ENCODE results near the gene LRRC37A2.
"Not testable (repeated sequence)": the region's sequence is repeated elsewhere in the genome, so short reads cannot be mapped to it uniquely, and the experiment has no call there.

The LRRC37A2 gene

GRCh38 chr17:46512168-46512567 is at the start of gene LRRC37A2:
Gene LRRC37A2 (plus strand): TSS chr17:46512468. CDS start chr17:46512713, 245 bp downstream.
- DNase-seq (ENCODE audit: low read depth in 2 of 2) = not testable (repeated sequence)

GRCh38 chr17:46467618-46468017 is 44.6 kb upstream of the LRRC37A2 start:
- DNase-seq (ENCODE audit: low read depth in 2 of 2) = not testable (repeated sequence)

- DNase-seq (ENCODE audit: low read depth in 2 of 2) = not testable (repeated sequence)
Observed at GRCh38 chr17:46474489-46474888, 37.8 kb upstream of the LRRC37A2 start.

DNA sequence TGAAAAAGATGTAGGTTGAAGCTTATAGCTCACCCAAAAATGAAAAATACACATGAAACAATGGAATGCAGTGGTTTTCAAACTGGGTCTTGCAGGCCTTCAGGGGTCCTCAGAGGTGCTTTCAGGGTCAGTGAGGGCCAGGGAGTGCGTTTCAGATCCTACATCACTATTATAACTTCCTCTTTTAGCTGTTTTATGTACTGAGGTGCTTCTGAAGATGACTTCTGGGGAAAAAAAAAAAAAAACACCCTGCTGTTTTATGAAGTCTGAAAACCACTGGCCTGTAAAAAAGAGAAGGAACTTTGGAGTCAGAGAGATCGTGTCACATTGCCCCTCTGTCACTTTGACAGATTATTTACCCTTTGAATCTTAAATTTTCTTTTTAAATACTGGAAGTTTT is 36.7 kb upstream of the LRRC37A2 start:
- DNase-seq (ENCODE audit: low read depth in 2 of 2) = not testable (repeated sequence)

GRCh38 chr17:46478823-46479222 is 33.4 kb upstream of the LRRC37A2 start:
- not testable (repeated sequence) for DNase-seq (ENCODE audit: low read depth in 2 of 2)

- not testable (repeated sequence) for DNase-seq (ENCODE audit: low read depth in 2 of 2)
Observed at GRCh38 chr17:46481310-46481709, 31.0 kb upstream of the LRRC37A2 start.

- not testable (repeated sequence) for DNase-seq (ENCODE audit: low read depth in 2 of 2)
Observed at GRCh38 chr17:46492021-46492420, 20.2 kb upstream of the LRRC37A2 start.

DNA sequence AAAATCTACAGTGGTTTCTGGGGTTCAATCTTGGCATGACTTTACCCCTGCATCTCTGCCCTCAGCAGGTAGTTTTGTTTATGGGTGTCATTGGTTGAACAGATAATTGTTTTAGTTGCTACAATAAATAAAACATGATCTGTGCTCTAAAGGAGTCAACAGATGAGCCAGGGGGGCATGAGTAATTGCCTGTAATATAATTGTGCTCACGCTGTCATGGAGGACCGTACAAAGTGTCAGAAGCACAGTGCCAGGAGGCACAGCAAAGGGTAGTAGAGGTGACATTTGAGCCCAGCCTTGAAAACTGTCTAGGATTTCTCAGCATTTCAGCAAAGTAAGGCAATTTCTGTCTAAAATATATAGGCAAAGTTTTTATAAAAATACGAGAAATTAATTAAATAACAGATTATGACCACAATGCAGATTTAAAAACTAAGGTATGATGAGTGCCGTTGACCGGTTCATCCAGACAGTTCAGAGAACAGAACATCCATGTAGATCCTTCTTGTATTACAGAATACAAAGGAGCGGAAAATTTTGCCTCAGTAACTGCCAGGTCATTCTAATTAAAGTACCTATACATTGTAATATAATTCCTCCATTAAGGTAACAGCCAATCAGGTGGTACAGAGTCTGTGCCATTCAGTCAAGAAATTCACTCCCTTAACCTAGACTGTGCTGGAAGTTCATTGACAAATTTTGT is 12.7 kb upstream of the LRRC37A2 start:
- DNase-seq (ENCODE audit: low read depth in 2 of 2) = not testable (repeated sequence)

- not testable (repeated sequence) for DNase-seq (ENCODE audit: low read depth in 2 of 2)
Observed at GRCh38 chr17:46505896-46506295, 6.4 kb upstream of the LRRC37A2 start.

- DNase-seq (ENCODE audit: low read depth in 2 of 2) = not testable (repeated sequence)
Observed at GRCh38 chr17:46534716-46535115, 22.4 kb downstream of the LRRC37A2 start.

DNA sequence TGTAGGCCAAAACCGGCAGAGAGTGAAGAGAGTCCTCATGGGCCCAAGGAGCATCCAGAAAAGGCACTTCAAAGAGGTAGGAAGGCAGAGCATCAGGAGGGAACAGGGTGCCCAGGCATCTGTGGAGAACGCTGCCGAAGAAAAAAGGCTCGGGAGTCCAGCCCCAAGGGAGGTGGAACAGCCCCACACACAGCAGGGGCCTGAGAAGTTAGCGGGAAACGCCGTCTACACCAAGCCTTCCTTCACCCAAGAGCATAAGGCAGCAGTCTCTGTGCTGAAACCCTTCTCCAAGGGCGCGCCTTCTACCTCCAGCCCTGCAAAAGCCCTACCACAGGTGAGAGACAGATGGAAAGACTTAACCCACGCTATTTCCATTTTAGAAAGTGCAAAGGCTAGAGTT is 36.3 kb downstream of the LRRC37A2 start:
- not testable (repeated sequence) for DNase-seq (ENCODE audit: low read depth in 2 of 2)

DNA sequence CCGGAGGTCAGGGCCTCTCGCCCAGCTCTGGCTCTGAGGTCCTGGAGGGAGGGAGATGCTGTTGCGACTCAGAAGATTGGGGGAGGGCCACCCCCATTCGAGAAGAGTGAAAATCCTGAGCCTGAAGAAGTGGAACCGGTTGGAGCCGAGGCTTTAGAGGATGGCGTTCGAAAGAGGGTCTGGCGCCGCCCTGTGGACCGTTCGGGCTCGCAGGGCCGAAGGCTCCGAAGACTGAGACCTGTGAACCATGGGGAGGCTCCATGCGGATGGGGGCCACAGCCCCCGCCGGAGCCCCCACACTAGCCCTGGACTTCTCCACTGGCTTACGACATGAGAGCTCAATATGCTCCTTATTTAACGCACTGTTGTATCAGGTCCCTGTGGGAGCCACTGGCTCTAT is 46.9 kb downstream of the LRRC37A2 start:
- not testable (repeated sequence) for DNase-seq (ENCODE audit: low read depth in 2 of 2)

GRCh38 chr17:46560048-46560447 is 47.8 kb downstream of the LRRC37A2 start:
- not testable (repeated sequence) for DNase-seq (ENCODE audit: low read depth in 2 of 2)

GRCh38 chr17:46566284-46566683 is 54.0 kb downstream of the LRRC37A2 start:
- DNase-seq (ENCODE audit: low read depth in 2 of 2) = not testable (repeated sequence)

- DNase-seq (ENCODE audit: low read depth in 2 of 2) = not testable (repeated sequence)
Observed at GRCh38 chr17:46566980-46567379, 54.7 kb downstream of the LRRC37A2 start.

DNA sequence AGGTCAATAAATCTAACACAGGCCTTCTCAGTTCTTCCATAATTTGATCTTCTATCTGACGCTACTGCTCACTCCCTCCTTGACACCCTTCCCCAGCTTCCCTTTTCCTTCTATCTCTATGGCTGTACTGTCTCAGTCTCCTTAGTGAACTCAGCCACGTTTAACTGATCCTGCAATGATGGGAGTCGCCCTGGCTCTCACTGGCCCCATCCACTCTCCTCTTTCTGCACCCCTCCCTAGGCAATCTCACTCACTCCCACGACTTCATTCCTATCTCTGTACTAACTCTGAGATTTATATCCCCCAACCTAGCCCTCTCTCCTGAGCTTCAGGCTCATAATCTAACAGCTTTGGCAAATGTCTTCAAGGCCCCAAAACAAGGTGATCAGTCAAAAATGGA is 59.5 kb downstream of the LRRC37A2 start:
- not testable (repeated sequence) for DNase-seq (ENCODE audit: low read depth in 2 of 2)

DNA sequence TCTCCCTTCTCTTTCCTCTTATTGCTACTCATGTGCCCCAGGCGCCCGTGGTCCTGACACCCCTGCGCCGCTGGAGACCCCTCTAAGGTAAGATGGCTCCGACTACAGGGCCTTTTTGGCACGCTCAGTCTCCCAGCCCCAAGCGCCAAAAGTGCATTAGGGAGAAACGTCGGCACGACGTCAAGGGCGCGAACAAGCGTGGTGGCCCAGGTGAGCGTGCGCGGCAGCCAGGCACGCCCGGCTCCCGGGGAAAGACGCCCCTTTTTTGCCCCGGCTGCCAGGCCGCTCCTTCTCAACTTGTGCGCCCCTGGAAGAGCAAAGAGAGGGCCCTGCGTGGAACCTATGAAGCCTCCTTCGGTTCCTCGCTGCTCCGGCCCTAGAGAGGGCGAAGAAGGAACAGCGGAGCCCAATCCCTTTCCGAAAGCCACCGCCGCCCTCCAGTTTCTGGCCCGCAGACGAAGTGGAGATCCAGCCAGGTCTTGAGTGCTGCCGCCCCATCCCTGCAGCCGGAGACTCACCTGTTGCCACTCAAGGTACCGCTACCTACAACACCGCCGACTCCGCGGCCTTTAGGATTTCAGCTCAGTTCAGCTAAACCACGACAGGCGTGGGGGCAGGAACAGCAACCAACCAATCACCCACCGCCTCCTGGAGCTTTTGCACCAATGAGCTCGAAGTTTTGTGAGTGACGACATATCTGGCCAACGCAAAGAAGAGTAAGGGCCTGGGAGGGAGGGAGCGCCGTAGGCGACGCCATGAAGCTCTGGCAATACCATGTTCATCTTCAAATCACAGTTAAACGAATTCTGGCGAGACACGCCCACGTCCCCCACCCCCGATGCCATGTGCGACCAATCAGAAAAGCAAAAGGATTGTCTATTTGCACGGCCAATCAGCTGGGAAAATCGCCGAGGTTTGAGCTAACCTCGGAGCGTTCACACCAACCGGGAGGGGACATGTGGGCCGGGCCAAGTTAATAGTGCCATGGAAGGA is 67.1 kb downstream of the LRRC37A2 start, which contains the start of gene ARL17A:
ARL17A (minus strand) TSS at position 609 of the 993 bp plus-strand sequence. CDS start 3,369 bp downstream, outside the sequence.
- peak; percentile 57 to 66 for DNase-seq (ENCODE audit: low read depth in 2 of 2)

GRCh38 chr17:46580082-46580481 is 67.8 kb downstream of the LRRC37A2 start:
- not testable (repeated sequence) for DNase-seq (ENCODE audit: low read depth in 2 of 2)

GRCh38 chr17:46585444-46585843 is 73.2 kb downstream of the LRRC37A2 start:
- DNase-seq (ENCODE audit: low read depth in 2 of 2) = not testable (repeated sequence)

GRCh38 chr17:46590157-46591146 is 78.2 kb downstream of the LRRC37A2 start, which contains the start of gene NSF:
Gene NSF (plus strand): TSS chr17:46590669. CDS start chr17:46590776, 107 bp downstream.
- not testable (repeated sequence) for DNase-seq (ENCODE audit: low read depth in 2 of 2)

DNA sequence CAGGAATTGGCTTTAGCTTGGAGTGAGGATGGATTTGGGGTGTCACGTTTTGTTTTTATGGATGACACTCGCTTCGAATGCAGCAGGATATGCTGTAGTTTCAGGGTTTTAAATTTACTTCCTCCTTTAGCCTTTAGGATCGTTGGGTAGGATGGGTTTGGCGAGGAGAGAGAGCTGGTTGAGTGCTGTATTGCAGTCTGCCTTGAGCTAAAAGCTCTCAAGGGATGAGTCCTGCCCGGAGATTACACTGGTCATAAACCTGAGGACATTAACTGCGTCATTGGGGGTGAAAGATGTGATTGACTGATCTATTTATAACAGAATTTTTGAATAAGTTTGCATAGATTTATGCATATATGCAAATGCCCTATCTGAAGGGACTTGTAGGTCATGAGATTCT is 79.1 kb downstream of the LRRC37A2 start:
- DNase-seq (ENCODE audit: low read depth in 2 of 2) = not testable (repeated sequence)

Measured in stimulated activated CD4-positive, alpha-beta T cell treated with anti-CD3 and anti-CD28 coated beads, Interleukin-12 subunit alpha, Interleukin-12 subunit beta, amount 100 ng/mL, for 24 hours (primary cell).